WTC11 (cell line): ENCODE data around the gene BMPER. TPM values are rescaled to one million over a fixed set of nuclear protein-coding genes. Genes with fewer than 3 reads are reported as not detected.

Experiments used
- ATAC-seq: fragments of 200-7000 bp; cut with Tn5 transposase; 2 replicates; pipeline ENCODE4 v1.10.0; 2021; ENCODE audit warnings: mild to moderate bottlenecking, moderate library complexity
- CTCF ChIA-PET: fragments of 300-600 bp; sonication (Branson Sonifier 250); formaldehyde crosslinking; loops from one replicate; lab custom pipeline; 2021; ENCODE audit warnings: antibody characterized with exemption; lab: Charles Lee
- POLR2A ChIA-PET: fragments of 350-600 bp; sonication (Branson Sonifier 250); formaldehyde crosslinking; loops from one replicate; lab custom pipeline; 2021; ENCODE audit warnings: antibody characterized with exemption; lab: Charles Lee
- DNase-seq: peaks from one replicate; pipeline ENCODE4 v3.0.0; 2021; ENCODE audit warnings: low spot score
- H3K27ac Mint-ChIP-seq: 2 replicates; pipeline ENCODE4 v1.8.0; 2021; ENCODE audit warnings: mixed read lengths
- H3K27me3 Mint-ChIP-seq: 2 replicates; pipeline ENCODE4 v1.8.0; 2021; ENCODE audit warnings: low read depth, mild to moderate bottlenecking, moderate library complexity, mixed read lengths
- H3K36me3 Mint-ChIP-seq: 2 replicates; pipeline ENCODE4 v1.8.0; 2021; ENCODE audit warnings: mixed read lengths
- H3K4me1 Mint-ChIP-seq: 2 replicates; pipeline ENCODE4 v1.8.0; 2022; ENCODE audit warnings: mixed read lengths
- H3K4me3 Mint-ChIP-seq: 2 replicates; pipeline ENCODE4 v1.8.0; 2021; ENCODE audit warnings: mild to moderate bottlenecking, moderate library complexity, mixed read lengths
- H3K9me3 Mint-ChIP-seq: 2 replicates; pipeline ENCODE4 v1.8.0; 2021; ENCODE audit warnings: mixed read lengths
- ATF2 ChIP-seq: sonication (generic); formaldehyde crosslinking; IDR thresholded peaks from 2 replicates; pipeline ENCODE4 v1.8.1; 2022; ENCODE audit warnings: low read depth, missing genetic modification reagents, borderline replicate concordance
- CREB1 ChIP-seq: sonication (generic); formaldehyde crosslinking; IDR thresholded peaks from 2 replicates; pipeline ENCODE4 v1.8.0; 2023; ENCODE audit warnings: mild to moderate bottlenecking, missing genetic modification reagents
- E2F4 ChIP-seq: sonication (generic); formaldehyde crosslinking; IDR thresholded peaks from 2 replicates; pipeline ENCODE4 v1.8.1; 2022; ENCODE audit warnings: low read depth, mild to moderate bottlenecking, moderate library complexity, missing genetic modification reagents, borderline replicate concordance
- ELF4 ChIP-seq: sonication (generic); formaldehyde crosslinking; IDR thresholded peaks from 2 replicates; pipeline ENCODE4 v1.8.1; 2022; ENCODE audit warnings: low read depth, mild to moderate bottlenecking, moderate library complexity, missing genetic modification reagents
- ERG ChIP-seq: fragments of 250-450 bp; sonication (Bioruptor Pico); IDR thresholded peaks from 2 replicates; pipeline ENCODE4 v1.8.0; 2021; ENCODE audit warnings: mild to moderate bottlenecking
- GTF2I ChIP-seq: fragments of 250-450 bp; sonication (Bioruptor Pico); conservative IDR thresholded peaks from 2 replicates; pipeline ENCODE4 v1.4.0; 2021; ENCODE audit warnings: mild to moderate bottlenecking
- HMGXB4 ChIP-seq: sonication (generic); formaldehyde crosslinking; IDR thresholded peaks from 2 replicates; pipeline ENCODE4 v1.8.1; 2023; ENCODE audit warnings: mild to moderate bottlenecking, moderate library complexity, missing genetic modification reagents
- JAZF1 ChIP-seq: fragments of 250-450 bp; sonication (Bioruptor Pico); IDR thresholded peaks from 2 replicates; pipeline ENCODE4 v1.9.0; 2021; ENCODE audit warnings: moderate library complexity, mild to moderate bottlenecking, inconsistent platforms
- NR2C2 ChIP-seq: sonication (generic); formaldehyde crosslinking; IDR thresholded peaks from 2 replicates; pipeline ENCODE4 v1.8.0; 2022; ENCODE audit warnings: mild to moderate bottlenecking, missing genetic modification reagents
- RELA ChIP-seq: sonication (generic); formaldehyde crosslinking; IDR thresholded peaks from 2 replicates; pipeline ENCODE4 v1.8.1; 2022; ENCODE audit warnings: missing genetic modification reagents, mild to moderate bottlenecking, borderline replicate concordance
- SOX15 ChIP-seq: fragments of 250-450 bp; sonication (Bioruptor Pico); IDR thresholded peaks from 2 replicates; pipeline ENCODE4 v1.9.0; 2021; ENCODE audit warnings: mild to moderate bottlenecking
- STAT6 ChIP-seq: sonication (generic); formaldehyde crosslinking; conservative IDR thresholded peaks from 2 replicates; pipeline ENCODE4 v1.8.1; 2023; ENCODE audit warnings: mild to moderate bottlenecking, low read depth, missing genetic modification reagents, moderate library complexity
- ZNF232 ChIP-seq: sonication (generic); formaldehyde crosslinking; IDR thresholded peaks from 2 replicates; pipeline ENCODE4 v1.8.0; 2022; ENCODE audit warnings: mild to moderate bottlenecking, missing genetic modification reagents
- ZNF425 ChIP-seq: fragments of 250-450 bp; sonication (Bioruptor Pico); conservative IDR thresholded peaks from 2 replicates; pipeline ENCODE4 v1.9.0; 2021; ENCODE audit warnings: mild to moderate bottlenecking
- total RNA-seq: library from RNA; stranded (reverse); gene quantifications from 3 replicates; pipeline ENCODE4 v1.2.3, GENCODE V29; 2021

BMPER gene
- total RNA-seq, 1 experiment from 2014 or later, result 1.9 TPM

- TF ChIP-seq ATF2 (CRISPR knock-in tag), result no peak
- no peak for TF ChIP-seq NR2C2 (CRISPR knock-in tag)
- no peak for TF ChIP-seq HMGXB4
- no peak for TF ChIP-seq ZNF232 (CRISPR knock-in tag)
- no peak for TF ChIP-seq GTF2I (CRISPR knock-in tag)
- TF ChIP-seq ELF4, result no peak
- no peak for TF ChIP-seq STAT6 (CRISPR knock-in tag)
- no peak for TF ChIP-seq JAZF1
- TF ChIP-seq SOX15 (CRISPR knock-in tag), result no peak
- TF ChIP-seq CREB1 (CRISPR knock-in tag), result no peak
These were observed 81.1 kb downstream of the BMPER start (continued) for GRCh38 chr7:33986451-33986850.

GRCh38 chr7:33986951-33987947 lies 81.9 kb downstream of the BMPER start:
- Mint-ChIP-seq H3K27me3 (no peaks in the 10 kb centered on the region), H3K4me3 (no peak overlapping the region), H3K9me3 (peaks cover 4% of the 10 kb centered on the region), H3K4me1 (peaks cover 6% of the 10 kb centered on the region), H3K27ac (no peak overlapping the region), H3K36me3 (peaks cover 4% of the 10 kb centered on the region)
- TF ChIP-seq ERG (CRISPR knock-in tag) (no peak), E2F4 (CRISPR knock-in tag) (no peak), RELA (CRISPR knock-in tag) (no peak), JAZF1 (no peak), ZNF425 (no peak)
- ChIA-PET POLR2A (no interaction called here), CTCF (interaction anchor here (1.0 to 1.6 kb wide), 2 partner anchors 55 to 101 kb away, joined by 3 to 7 read pairs; no protein-coding TSS in a partner anchor)
- no peak for DNase-seq
- ATAC-seq, result no peak
